Measurements from ENCODE around the gene TRANK1.
"Not testable (repeated sequence)": the region's sequence is repeated elsewhere in the genome, so short reads cannot be mapped to it uniquely, and the experiment has no call there.

The TRANK1 gene

GRCh38 chr3:36965440-36965839 is 20.6 kb upstream of the TRANK1 start:
- Histone ChIP-seq H4K20me1 (ENCODE audit: low read depth, low read length) (no peaks in the 10 kb centered on the region), H2AFZ (ENCODE audit: low read depth, low read length, severe bottlenecking) (no peak overlapping the region), H3K4me3 (ENCODE audit: insufficient read depth, low read length, poor library complexity, severe bottlenecking) (no peak overlapping the region), H3K27me3 (ENCODE audit: low read length) (no peaks in the 10 kb centered on the region), H3K9me3 (ENCODE audit: insufficient read depth, low read length) (no peaks in the 10 kb centered on the region), H3F3A (ENCODE audit: insufficient read depth) (no peaks in the 10 kb centered on the region), H3K79me2 (ENCODE audit: insufficient read depth, low read length) (no peaks in the 10 kb centered on the region), H3K36me3 (ENCODE audit: low read length) (no peaks in the 10 kb centered on the region), H3K9me2 (replicated peaks; ENCODE audit: insufficient read depth, low read length) (no peaks in the 10 kb centered on the region), H3K27ac (ENCODE audit: low read depth, low read length) (no peak overlapping the region), H3K4me2 (ENCODE audit: low read depth, low read length, poor library complexity, severe bottlenecking) (no peak overlapping the region), H3K9ac (ENCODE audit: low read length) (no peak overlapping the region)
- no peak for TF ChIP-seq CTCF (IDR thresholded peaks at IDR 0.05; ENCODE audit: insufficient read depth, low read length, poor library complexity, severe bottlenecking)
- no peak for TF ChIP-seq EZH2phosphoT487 (conservative IDR thresholded peaks at IDR 0.05; ENCODE audit: low read length)

- Histone ChIP-seq H3K27ac (ENCODE audit: low read depth, low read length) (no peak overlapping the region), H3K36me3 (ENCODE audit: low read length) (no peaks in the 10 kb centered on the region), H3K27me3 (ENCODE audit: low read length) (no peaks in the 10 kb centered on the region), H3K4me3 (ENCODE audit: insufficient read depth, low read length, poor library complexity, severe bottlenecking) (no peak overlapping the region), H3F3A (ENCODE audit: insufficient read depth) (no peaks in the 10 kb centered on the region), H3K9me3 (ENCODE audit: insufficient read depth, low read length) (no peaks in the 10 kb centered on the region), H3K4me2 (ENCODE audit: low read depth, low read length, poor library complexity, severe bottlenecking) (no peak overlapping the region), H4K20me1 (ENCODE audit: low read depth, low read length) (no peaks in the 10 kb centered on the region), H3K9ac (ENCODE audit: low read length) (no peak overlapping the region), H3K9me2 (replicated peaks; ENCODE audit: insufficient read depth, low read length) (no peaks in the 10 kb centered on the region), H2AFZ (ENCODE audit: low read depth, low read length, severe bottlenecking) (no peak overlapping the region), H3K79me2 (ENCODE audit: insufficient read depth, low read length) (no peaks in the 10 kb centered on the region)
- TF ChIP-seq CTCF (IDR thresholded peaks at IDR 0.05; ENCODE audit: insufficient read depth, low read length, poor library complexity, severe bottlenecking), result no peak
- no peak for TF ChIP-seq EZH2phosphoT487 (conservative IDR thresholded peaks at IDR 0.05; ENCODE audit: low read length)
Measured at GRCh38 chr3:36964817-36965216, 20.0 kb upstream of the TRANK1 start.

GRCh38 chr3:36964331-36964730 is 19.5 kb upstream of the TRANK1 start:
- H3K4me3 ChIP-seq (ENCODE audit: insufficient read depth, low read length, poor library complexity, severe bottlenecking), result no peak overlapping the region
- H3K9ac ChIP-seq (ENCODE audit: low read length), result no peak overlapping the region
- no peaks in the 10 kb centered on the region for H4K20me1 ChIP-seq (ENCODE audit: low read depth, low read length)
- no peaks in the 10 kb centered on the region for H3K9me2 ChIP-seq (replicated peaks; ENCODE audit: insufficient read depth, low read length)
- H3K27ac ChIP-seq (ENCODE audit: low read depth, low read length), result no peak overlapping the region
- TF ChIP-seq EZH2phosphoT487 (conservative IDR thresholded peaks at IDR 0.05; ENCODE audit: low read length), result no peak
- no peak for TF ChIP-seq CTCF (IDR thresholded peaks at IDR 0.05; ENCODE audit: insufficient read depth, low read length, poor library complexity, severe bottlenecking)
- no peaks in the 10 kb centered on the region for H3F3A ChIP-seq (ENCODE audit: insufficient read depth)
- H3K79me2 ChIP-seq (ENCODE audit: insufficient read depth, low read length), result no peaks in the 10 kb centered on the region
- H2AFZ ChIP-seq (ENCODE audit: low read depth, low read length, severe bottlenecking), result no peak overlapping the region
- H3K9me3 ChIP-seq (ENCODE audit: insufficient read depth, low read length), result no peaks in the 10 kb centered on the region
- H3K36me3 ChIP-seq (ENCODE audit: low read length), result no peaks in the 10 kb centered on the region
- no peaks in the 10 kb centered on the region for H3K27me3 ChIP-seq (ENCODE audit: low read length)
- H3K4me2 ChIP-seq (ENCODE audit: low read depth, low read length, poor library complexity, severe bottlenecking), result no peak overlapping the region

- not testable (repeated sequence) for H3K27ac ChIP-seq (ENCODE audit: low read depth, low read length)
Measured at GRCh38 chr3:36963008-36963407, 18.2 kb upstream of the TRANK1 start.

More at GRCh38 chr3:36963008-36963407, 18.2 kb upstream of the TRANK1 start:
- not testable (repeated sequence) for H3K79me2 ChIP-seq (ENCODE audit: insufficient read depth, low read length); H3K4me3 ChIP-seq (ENCODE audit: insufficient read depth, low read length, poor library complexity, severe bottlenecking); H3K9ac ChIP-seq (ENCODE audit: low read length); H3K9me2 ChIP-seq (replicated peaks; ENCODE audit: insufficient read depth, low read length); H3K9me3 ChIP-seq (ENCODE audit: insufficient read depth, low read length); H3K36me3 ChIP-seq (ENCODE audit: low read length); H3F3A ChIP-seq (ENCODE audit: insufficient read depth); H3K27me3 ChIP-seq (ENCODE audit: low read length); H2AFZ ChIP-seq (ENCODE audit: low read depth, low read length, severe bottlenecking); H4K20me1 ChIP-seq (ENCODE audit: low read depth, low read length); H3K4me2 ChIP-seq (ENCODE audit: low read depth, low read length, poor library complexity, severe bottlenecking)
